Stimulated activated CD8-positive, alpha-beta memory T cell treated with anti-CD3 and anti-CD28 coated beads, Interleukin-15, amount 100 ng/mL, for 48 hours (primary cell): Measurements from ENCODE around the gene LDB2.

Experiments used
- DNase-seq, 2 donors: peaks; one replicate each; pipeline ENCODE4 v3.0.0-alpha.2; 2020; ENCODE audit warnings: low read depth in 2 of 2

LDB2 gene

DNA sequence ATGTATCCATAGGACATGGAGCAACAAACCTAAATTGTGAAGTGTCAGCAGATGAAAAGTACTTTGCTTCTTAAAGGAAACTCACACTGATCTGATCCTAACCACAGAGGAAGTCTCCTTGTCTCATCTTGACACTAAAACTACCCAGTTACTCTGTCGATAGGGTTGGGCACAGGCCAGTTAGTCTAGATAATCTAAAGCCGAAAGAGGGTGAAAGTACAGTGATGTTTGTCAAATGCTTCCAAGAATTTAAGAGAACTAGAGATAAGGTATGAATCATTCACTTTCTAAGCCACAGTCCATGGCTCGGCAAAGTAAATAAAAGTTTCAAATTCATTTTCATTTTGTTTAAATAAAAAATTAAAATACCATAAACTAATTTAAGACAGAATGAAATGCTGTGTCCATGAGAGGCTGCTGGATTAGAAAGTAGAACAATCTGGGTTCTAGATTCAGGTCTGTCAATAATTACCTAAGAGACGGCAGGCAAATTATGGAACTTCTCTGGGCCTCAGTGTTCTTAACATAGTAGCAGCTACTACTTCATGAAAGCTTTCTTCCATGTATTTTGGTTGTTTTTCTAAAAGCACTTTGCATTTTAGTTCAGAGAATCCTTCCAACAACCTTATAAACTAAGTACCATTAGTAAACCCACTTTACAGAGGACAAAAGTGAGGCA is 176.7 kb downstream of the LDB2 start:
- DNase-seq, result no peak

DNA sequence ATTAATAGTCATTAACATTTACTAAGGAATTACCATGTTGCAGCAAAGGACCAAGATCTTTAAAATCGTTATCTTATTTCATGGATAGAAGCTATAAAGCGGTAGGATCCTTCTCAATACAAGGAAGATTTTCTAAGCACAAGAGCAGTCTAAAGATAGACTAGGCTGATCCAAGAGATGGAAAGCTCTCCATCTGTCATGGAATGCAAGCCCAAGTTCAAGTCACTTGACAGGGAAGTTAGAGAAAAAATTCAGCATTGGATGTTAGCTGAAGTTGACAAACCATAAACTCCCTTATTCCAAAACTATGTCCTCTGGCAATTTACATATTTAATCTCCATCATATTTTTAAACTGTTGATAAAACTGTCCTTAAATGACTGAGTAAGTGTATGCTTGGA is 177.7 kb downstream of the LDB2 start:
- no peak for DNase-seq

DNA sequence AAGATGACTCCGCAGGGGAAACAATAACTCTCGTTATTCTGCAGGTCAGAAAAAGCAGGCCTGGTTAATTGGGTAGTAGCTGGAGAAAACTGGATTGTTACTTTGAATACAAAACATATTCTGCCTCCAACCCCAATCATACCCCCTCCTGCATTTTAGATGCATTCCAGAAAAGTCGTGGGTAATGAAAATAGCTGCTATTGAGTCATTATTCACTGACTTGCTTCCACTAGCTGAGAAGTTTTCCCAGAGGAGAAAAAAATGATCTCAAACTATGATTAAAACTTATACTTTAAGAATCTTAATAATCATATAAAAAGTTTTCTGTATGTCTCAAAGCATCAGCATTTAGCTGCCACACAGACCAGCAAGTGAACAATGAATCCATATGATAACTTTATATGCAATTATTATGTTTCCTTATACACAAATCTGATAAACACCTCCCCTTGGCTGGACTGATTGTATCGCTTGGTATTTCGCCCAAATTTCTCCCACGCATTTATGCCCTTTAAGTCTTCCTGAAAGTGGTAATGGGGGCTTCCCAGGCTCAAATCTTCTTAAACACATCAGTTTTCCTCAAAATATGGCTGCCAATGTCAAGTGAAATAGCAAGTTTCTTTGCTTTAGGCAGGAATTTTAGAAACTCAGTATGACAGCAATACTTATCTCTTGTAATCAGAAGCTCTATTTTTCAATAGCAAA is 181.0 kb downstream of the LDB2 start:
- no peak for DNase-seq

DNA sequence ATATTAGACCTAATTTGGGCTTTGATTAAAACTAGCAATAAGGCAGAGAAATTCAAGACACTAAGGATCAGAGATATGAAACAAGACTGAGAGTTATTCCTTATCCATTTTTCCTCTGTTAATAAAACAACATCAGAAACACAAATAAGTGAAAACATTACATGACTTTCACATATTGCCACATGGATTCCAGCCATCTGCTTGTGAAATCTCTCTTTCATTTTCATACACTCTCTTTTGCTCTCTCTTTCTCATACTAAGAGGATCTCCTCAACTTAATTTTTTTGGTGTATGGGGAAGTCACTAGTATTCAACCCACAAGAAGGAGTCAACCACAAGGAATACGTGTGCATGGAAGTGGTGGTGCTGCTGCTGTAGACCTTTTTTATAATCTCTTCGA is 183.0 kb downstream of the LDB2 start:
- DNase-seq, result no peak

DNA sequence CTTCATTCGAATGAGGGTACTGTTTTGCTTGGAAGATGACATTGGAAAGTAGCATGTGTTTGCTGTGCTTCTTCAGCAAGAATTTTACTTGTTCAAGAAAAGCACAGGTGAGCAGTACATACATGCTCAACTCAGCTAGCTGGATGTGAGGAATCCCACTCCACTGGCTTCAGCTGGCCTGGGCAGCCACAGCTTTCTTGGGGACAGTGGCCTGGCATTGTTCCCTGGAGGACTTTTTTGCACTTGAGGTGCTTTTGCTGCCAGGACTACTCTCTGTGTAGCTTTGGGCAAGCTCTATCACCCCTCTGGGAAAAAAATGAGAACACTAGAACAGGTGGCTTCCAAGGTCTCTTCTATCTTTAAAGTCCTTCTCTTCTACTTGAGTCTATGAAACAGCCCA is 184.3 kb downstream of the LDB2 start:
- no peak for DNase-seq

DNA sequence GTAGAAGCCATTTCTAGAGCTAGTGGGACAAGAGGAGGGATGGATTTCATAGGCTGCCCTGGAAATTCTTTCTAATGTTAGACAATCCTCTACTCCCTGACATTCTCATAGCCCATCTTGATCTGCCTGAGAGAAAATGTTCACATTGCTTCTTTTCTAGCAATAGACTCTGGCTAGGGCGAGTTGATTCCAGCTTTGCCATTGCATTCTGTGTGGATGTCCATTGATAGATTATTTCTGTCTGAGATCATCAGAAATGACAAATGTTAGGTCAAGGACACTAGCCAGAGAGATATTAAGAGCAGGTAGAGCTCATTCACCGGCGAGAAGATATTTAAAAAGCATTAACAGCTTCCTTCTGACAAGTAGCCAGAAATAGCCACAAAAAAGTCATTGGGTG is 184.7 kb downstream of the LDB2 start:
- DNase-seq, result no peak

DNA sequence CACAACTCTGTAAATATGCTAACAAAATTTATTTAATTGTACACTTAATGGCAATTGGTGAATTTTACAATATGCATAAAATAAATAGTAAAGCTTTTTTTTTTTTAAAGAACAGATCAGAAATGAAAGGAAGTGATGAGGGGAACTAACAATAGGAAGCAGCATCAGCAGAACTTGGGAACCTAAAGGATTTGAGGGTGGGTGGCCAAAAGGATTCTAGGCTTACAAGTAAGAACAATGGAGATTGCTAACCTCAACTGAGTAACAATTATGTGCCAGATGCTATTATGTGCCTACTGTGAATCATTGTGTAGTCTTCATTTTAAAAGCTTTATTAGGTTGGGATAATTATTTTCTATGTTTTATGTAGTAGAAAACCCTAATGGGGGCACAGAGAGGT is 185.2 kb downstream of the LDB2 start:
- no peak for DNase-seq

DNA sequence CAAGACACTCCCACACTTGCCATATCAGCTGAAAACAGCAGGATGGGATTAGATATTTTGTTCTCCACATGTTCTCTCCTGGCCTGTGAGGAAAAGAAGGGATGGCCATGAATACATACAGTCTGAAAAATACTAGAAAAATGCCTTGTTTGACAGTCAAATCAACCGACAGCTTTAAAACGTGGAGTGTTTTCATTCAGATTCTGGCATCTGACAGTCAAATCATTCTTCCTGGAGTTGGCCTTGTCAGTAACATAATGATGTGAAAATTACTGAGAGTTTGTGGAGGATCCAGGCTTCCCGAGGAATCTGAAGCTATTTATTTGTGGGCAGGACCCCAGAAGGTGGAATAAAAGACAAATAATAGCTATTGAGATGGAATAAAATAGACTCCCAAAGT is 188.2 kb downstream of the LDB2 start:
- DNase-seq, result no peak

DNA sequence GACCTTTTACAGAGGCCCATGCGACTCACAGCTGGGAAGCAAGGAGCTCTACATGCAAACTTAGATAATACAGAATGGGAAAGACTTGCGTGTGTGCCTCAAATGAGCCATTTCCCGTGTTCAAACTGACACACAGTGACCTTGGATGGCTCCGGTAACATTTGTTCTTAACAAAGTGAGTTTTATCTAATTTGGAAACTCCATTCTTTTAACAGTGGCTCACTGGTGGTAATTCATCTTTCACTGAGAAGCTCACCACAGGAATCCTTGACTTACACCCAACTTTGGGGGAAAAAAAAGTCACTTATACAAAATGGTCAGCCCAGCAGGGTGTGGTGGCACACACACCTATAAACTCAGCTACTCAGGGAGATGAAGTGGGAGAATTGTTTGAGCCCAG is 190.6 kb downstream of the LDB2 start:
- DNase-seq, result no peak

DNA sequence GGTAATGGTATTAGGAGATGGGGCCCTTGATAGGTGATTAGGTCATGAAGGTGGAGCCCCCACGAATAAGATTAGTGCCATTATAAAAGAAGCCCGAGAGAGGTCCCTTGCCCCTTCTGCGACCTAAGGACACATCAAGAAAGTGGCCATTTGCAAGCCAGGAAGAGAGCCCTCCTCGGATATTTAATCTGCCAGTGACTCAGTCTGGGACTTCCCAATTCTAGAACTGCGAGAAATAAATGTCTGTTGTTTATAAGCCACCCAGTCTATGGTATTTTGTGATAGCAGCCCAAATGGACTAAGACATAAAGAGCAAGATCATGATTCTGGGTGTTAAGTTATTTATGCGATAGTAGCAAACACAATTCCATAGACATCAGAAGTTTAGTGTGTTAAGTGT is 192.2 kb downstream of the LDB2 start:
- DNase-seq, result no peak

DNA sequence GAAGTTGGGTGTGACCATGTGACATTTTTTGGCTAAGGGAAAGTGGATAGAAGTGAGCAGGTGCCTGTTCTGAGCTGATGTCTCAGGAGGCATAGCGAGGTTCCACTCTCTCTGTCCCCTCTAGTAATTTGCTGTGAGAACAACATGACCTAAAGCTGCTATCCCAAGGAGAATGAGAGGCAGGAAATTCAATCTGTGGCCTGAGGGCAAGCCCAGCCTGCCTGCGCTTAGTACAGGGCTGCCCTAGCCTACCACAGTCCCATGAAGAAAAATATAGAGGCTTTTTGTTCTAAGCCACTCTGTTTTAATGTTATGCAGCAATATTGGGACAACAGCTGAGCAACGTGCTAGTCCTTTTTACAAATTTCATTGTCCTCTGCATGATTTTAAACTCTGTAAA is 193.1 kb downstream of the LDB2 start:
- DNase-seq, result no peak

DNA sequence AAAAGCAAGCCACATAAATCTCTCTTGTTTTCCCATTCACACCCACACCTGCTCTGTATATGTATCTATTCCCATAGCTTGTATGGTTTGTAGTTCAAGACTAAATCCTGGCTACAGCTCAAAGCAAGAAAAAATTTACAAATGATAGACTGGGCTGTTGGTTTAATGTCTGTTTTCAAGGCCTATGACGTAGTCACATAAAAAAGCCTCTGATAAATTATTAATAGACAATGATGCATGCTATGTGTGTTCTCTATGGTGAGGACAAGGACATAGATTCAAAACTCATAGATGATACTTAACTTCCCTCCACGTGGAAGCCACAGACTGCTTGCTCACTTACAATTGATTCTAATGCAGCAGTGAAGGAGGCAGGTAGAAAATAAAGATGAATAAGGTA is 194.0 kb downstream of the LDB2 start:
- DNase-seq, result no peak

DNA sequence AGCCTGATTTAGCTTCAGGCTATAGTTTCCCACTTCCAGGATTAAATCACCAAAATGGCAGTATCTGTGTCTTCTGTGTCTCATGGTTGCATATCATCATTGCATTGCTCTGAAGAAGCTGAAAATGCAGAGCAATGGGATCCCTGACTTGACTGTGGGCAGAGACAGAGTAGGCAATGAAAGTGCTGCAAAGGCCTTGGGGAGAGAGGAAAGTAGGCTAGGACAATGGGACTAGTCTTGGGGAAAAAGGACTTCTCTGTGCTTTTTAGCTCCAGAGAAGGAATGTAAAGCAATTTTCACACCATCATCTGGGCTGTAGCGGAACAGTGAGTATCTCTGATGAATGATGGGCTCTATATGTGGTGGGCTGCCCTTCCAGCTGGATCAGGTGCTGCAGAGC is 202.5 kb downstream of the LDB2 start:
- no peak for DNase-seq

DNA sequence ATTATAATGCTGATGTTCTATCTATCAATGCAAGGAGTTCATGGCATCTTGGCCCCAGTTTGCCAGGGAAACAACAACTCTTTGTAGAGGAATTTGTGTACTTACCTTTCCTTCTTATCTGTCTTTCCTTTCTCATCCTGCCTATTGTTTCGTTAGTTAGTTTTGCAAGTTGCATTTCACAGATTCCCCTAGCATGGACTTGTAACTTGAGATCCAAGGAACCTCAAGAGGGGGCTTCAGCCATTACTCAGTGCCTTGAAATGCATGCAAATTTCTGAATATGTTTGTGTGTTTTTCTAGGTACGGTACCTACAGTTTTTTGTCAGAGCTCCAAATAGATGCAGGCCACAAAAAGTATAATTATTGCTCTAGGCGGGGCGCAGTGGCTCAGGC is 203.6 kb downstream of the LDB2 start:
- no peak for DNase-seq

DNA sequence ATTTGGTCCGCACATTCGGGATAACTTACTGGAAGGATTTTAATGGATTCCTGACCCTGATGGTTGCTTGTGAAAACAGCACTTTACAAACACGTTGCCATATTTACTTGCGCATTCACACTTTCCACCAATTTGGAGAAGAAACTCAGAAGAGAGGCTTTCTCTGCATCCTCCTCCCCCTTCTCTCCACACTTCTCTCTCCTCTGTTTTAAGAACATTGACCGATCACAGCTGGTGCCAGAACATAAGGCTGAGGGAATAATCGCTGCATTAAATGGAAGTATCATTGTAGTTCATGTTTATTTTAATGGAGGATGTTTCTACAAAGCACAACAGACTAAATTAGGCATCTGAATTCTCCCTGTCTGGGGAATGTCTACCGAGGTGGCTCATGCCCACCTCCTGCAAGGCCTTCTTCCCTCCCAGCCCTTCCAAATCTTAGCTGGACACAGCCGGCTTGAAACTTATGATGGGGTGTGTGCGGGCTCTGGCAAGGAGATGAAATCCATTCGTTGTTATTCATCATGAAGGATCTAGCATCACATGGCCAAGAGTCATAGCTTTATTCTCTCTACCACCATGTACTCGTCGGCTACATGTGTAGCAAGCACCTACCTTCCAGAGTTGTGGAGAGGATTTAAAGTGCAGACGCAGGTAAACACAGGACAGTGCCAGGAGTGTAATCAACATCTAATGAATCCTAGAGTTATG is 204.1 kb downstream of the LDB2 start:
- DNase-seq, result no peak

DNA sequence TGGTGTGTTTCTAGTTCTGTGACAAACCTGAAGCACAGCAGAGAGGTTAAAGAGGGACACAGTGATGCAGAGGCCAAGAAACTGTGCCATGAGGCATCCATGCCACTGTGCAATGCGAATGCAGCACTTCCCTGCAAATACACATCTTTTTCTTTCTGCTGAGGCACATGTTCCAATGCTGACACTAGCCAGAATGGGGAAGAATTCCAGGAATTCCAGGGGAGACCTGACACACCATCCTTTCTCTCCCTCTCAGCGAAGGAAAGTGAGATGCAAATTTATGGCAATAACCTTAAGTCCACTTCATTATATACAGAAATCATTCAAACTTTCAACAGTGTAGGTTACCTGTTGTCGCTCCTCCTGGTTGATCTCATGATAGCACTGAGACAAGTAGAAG is 204.8 kb downstream of the LDB2 start:
- no peak for DNase-seq

DNA sequence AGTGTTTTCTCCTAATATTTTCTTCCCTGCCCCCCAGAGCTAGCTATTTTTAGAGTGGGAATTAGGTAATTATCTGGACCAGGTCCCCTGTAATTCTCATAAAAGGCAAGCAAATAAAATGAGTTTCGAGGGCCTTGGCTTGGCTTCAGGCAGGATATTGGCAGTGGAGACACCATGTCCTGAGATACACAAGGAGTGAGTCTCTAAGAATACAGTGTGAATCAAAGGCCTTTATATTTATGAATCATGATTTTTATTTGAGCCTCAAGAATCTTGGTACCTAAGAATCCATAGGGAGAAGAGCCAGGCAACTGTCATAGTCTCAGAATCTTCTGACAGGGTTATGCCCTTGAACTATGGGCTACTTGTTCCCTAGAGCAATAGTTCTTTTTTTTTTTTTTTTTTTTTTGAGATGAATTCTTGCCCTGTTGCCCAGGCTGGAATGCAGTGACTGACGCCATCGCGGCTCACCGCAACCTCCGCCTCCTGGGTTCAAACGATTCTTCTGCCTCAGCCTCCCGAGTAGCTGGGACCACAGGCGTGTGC is 205.4 kb downstream of the LDB2 start:
- DNase-seq, result no peak

DNA sequence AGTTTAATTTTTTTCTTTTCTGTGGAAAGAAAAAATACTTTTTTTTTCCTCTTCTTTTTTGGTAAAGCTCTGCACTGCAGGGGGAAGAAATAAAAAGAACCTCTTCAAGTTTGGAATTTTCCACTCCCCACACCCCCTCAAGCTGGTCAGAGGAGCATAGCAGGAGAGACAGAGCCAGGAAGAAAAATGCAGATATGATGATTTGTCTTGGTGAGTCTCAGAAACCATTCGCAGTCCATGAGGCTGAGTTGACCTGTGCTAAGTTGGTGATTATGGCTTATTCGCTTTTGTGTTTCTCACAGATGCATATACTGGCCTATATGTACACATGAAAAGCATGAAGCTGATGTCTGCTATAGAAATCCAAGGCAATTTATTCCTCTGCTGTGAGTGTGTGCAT is 205.9 kb downstream of the LDB2 start:
- no peak for DNase-seq

DNA sequence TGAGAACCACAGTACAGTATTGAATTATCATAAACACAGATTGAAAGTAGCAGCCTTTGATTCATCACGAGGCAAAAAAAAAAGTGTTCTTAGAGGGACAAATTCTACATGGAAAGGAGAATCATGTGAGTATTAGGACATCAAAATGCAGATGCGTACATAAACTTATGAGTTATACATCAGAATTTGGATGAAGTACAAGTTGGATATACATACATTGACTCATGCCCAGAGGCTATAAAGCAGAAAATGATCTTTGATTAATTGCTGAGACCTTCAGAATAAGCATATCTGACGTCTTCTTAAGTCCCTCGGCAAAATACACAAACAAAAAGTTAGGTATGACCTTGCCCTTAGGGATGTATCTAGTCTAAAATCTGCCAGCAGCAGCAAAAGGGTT is 206.4 kb downstream of the LDB2 start:
- DNase-seq, result no peak

DNA sequence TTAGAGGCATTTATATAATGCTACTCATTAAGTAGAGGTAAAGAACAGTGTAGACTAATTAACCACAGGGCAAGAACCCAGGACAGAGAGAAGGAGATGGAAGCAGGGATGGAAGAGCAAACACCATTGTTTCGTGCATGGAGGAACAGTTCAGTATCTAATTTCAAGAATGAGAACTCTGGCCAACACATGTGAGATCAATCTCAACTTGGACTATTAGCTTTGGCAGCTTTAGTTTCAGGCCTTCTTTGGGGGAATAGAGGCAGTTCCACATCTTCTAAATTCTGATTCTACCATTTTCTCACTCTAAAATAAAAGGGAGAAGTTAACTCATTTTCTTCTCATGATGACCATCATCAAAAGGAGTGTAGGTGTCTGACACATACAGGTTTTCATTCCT is 207.0 kb downstream of the LDB2 start:
- DNase-seq, result no peak

DNA sequence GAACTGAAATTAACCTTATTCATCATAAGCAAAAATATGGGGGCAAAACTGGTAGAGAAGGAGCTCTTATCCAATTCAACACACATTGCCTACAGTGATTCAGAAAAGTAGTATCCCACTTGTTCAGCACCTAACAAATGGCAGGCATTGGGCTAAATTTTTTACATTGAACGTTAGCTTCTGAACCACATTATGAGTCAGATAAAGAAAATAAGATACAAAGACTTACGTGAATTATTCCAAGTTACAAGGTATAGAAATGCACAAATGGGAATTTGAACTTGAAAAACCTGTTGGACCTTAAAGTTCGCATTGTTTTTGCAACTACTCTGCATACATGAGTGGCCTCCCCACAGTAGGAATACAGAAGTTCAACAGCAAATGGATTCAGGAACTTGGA is 210.6 kb downstream of the LDB2 start:
- no peak for DNase-seq

DNA sequence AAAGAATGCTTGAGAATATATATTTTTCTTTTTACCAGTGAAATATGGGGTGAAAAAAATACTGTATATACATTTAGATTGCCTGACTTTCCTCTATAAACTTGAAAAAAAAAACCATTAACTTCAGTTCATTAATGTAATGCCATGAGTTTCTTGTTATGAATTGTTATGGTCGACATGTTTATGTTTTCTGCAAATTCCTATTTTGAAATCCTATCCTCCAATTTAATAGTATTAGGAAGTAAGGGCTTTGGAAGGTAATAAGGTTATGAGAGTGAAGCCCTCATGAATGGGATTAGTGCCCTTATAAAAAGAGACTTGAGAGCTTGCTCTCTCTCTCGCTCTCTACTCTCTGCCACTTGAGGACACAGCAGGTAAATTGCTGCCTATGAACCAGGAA is 211.4 kb downstream of the LDB2 start:
- no peak for DNase-seq

DNA sequence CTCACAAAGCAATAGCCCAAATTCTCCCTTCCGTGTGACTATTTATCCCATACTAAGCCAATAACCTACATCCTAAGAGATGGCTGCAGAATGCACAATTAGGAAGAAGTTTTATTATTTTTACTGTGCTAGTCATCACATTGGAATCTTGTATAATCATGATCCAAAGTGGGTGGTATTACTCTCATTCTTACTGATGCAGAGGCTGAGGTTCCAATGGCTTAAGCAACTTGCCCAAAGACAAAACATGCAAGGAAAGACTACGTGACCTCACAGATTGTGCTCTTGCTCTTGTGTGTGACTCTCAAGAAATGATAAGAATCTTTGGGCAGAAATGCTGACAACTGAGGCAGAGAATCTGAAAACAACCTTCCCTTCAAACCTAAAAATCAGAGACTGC is 212.2 kb downstream of the LDB2 start:
- no peak for DNase-seq
